Hematopoietic multipotent progenitor cell treated with erythropoietin and hydrocortisone succinate and interleukin-3 and kit ligand, for 6 days (in vitro differentiated cells): ENCODE data around the gene ZSCAN5A.
"Not testable (repeated sequence)": the region's sequence is repeated elsewhere in the genome, so short reads cannot be mapped to it uniquely, and the experiment has no call there.

Source experiments
- DNase-seq: peaks from one replicate; pipeline ENCODE4 v3.0.0-alpha.2; 2015

The ZSCAN5A gene

DNA sequence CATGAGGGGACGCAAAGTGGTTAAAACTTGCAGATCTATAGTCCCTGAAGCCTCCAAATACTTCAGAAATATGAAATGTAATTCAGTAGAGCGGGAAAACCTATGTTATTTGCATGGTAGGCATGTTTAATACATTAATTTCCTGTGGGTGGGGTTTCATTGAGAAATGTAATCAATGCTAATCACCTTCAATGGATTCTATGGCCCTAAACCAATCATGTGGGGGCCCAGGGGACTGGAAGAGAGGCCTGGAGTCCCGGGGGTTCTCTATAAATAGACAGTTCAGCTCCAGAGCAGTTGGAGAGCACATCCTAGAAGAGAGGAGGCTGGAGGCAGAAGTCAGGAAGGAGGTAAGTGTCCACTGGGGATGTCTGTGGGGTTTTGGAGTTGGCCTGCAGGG lies 112.7 kb downstream of the ZSCAN5A start, which contains the start of gene ZSCAN5C:
TSS of gene ZSCAN5C (plus strand) at position 301 of the 400 bp plus-strand sequence. CDS start 3,641 bp downstream, outside the sequence.
- DNase-seq: no peak

GRCh38 chr19:56199687-56200086 lies 115.0 kb downstream of the ZSCAN5A start:
- no peak for DNase-seq

DNA sequence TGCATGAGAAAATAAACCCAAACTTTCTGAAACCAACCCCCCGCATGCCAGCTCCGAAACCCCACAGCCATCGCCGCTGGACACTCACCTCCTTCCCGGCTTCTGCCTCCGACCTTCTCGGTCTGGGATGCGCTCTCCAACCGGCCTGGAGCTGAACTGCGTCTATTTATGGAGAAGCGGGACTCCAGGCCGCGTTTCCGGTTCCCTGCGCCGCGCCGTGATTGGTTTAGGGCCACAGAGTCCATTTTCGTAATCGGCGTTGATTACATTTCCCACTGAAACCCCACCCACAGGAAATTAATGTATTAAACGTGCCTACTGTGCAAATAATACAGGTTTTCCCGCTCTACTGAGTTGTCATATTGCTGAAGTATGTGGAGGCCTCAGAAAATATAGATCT lies 117.0 kb downstream of the ZSCAN5A start, which contains the start of gene ZSCAN5B:
TSS of gene ZSCAN5B (minus strand) at position 138 of the 400 bp plus-strand sequence. CDS start 4,731 bp downstream, outside the sequence.
- DNase-seq: not testable (repeated sequence)

DNA sequence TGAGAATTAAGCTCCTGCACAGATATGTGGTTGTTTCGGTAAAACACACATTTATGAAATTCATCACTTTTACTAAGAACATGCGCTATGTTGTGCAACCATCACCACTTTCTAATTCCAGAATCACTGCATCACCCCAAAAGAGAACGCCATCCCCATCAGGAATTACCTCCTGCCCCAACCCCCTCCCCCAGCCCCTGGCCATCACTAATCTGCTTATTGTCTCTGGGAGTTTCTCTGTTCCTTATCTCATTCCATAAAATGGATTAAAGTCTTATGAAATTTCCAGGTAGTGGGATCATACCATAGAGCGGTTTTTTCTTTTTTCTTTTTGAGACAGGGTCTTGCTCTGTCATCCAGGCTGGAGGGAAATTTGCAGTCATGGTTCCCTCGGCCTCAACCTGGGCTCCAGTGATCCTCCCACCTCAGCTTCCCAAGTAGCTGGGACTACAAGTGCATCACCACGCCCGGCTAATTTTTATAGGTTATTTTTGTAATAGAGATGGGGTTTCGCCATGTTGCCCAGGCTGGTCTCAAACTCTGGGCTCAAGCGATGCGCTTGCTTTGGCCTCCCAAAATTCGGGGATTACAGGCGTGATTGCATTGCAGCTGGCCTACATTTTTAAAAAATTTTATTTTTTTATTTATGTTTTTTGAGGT lies 120.5 kb downstream of the ZSCAN5A start:
- no peak for DNase-seq

- no peak for DNase-seq
These were observed 122.9 kb downstream of the ZSCAN5A start for GRCh38 chr19:56191711-56192110.

DNA sequence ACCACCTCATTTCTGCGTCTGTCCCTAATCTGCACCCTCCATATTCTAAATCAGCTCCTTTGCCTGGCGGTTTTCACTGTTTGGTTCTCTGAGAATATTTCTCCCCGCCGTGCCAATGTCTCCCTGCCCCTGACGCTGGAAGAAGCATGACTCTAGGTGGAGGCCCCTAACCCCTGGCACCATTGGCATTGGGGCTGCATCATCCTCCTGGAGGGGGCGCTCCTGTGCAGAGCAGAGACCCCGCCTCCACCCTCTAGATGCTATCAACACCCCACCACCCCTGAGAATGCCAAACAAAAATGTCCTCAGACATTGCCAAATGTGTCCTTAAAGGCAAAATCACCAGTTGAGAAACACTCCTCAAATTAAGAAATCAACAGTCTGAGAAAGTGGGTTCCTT lies 123.5 kb downstream of the ZSCAN5A start:
- no peak for DNase-seq

DNA sequence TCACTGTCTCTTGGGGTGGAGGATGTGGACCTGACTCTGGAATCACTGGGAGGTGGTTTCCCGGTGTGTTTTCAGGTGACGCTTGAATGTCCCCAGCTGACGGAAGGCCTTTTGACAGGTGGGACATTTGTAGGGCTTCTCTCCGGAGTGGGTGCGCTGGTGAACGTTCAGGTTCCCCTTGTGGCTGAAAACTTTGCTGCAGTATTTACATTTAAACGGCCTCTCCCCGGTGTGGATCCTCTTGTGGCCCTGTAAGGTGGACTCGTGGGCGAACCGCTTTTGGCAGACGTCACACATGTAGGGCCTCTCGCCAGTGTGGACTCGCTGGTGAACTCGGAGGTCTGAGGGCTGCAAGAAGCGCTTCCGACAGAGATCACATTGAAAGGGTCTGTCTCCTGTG lies 124.9 kb downstream of the ZSCAN5A start:
- DNase-seq: no peak

DNA sequence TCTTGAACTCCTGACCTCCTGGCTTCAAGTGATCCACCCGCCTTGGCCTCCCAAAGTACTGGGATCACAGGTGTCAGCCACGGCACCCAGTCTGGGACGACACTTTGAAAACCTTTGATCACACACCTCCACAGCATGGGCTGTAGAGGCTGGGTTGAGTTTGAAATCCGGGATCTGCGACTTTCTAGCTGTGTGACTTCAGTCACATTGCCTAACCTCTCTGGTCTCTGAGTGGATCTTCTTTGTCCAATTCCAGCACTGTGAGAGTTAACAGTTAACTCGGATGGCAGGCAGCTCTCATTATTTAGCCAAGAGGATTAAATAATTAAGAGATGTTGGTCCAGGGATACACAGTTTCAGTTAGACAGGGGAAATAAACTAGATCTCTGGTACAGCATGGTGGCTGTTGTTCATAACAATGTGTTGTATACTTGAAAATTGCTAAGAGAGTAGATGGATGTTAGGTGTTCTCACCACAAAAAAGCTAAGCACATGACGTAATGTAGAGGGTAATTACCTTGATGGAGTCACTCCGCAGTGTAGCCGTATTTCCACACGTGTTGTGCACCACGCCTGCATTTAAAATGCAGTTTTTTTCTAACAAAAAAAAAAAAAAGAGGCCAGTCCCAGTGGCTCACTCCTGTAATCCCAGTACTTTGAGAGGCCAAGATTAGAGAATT lies 136.9 kb downstream of the ZSCAN5A start:
- no peak for DNase-seq

GRCh38 chr19:56176881-56177280 lies 137.8 kb downstream of the ZSCAN5A start:
- DNase-seq: no peak

DNA sequence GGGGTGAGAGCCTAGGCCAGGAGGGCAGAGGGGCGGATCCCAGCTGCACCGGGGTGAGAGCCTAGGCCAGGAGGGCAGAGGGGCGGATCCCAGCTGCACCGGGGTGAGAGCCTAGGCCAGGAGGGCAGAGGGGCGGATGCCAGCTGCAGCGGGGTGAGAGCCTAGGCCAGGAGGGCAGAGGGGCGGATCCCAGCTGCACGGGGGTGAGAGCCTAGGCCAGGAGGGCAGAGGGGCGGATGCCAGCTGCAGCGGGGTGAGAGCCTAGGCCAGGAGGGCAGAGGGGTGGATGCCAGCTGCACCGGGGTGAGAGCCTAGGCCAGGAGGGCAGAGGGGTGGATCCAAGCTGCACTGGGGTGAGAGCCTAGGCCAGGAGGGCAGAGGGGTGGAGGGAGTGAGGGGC lies 138.3 kb downstream of the ZSCAN5A start:
- DNase-seq: not testable (repeated sequence)

DNA sequence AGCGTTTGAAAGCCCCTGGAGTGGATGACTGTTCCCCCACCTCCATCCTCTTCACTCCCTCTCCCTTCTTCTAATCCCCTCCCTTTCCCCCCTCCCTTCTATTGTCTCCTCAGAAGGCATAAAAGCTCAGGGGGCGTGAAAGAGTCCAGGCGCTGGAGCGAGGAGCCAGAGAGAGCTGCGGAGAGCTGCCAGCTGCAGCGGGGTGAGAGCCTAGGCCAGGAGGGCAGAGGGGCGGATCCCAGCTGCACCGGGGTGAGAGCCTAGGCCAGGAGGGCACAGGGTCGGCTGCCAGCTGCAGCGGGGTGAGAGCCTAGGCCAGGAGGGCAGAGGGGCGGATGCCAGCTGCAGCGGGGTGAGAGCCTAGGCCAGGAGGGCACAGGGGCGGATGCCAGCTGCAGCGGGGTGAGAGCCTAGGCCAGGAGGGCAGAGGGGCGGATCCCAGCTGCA lies 138.8 kb downstream of the ZSCAN5A start, which contains the start of gene GALP:
TSS of gene GALP (plus strand) at position 148 of the 447 bp plus-strand sequence. CDS start 1,101 bp downstream, outside the sequence.
- DNase-seq: not testable (repeated sequence)

GRCh38 chr19:56174550-56174949 lies 140.1 kb downstream of the ZSCAN5A start:
- no peak for DNase-seq

GRCh38 chr19:56174086-56174485 lies 140.6 kb downstream of the ZSCAN5A start:
- DNase-seq: no peak
